ENCODE results near the gene EEFSEC. TPM values are rescaled to one million over a fixed set of nuclear protein-coding genes. Genes with fewer than 3 reads are reported as not detected.

Gene EEFSEC
- total and polyA plus RNA-seq, 2 experiments from 2014 or later = 10.1 to 16.2 TPM

GRCh38 chr3:128214056-128214455, 60.8 kb downstream of the EEFSEC start:
- peaks cover 20% of the 10 kb centered on the region for H3K4me1 Mint-ChIP-seq
- peaks cover 11% of the 10 kb centered on the region for H3K4me1 ChIP-seq (ENCODE audit: insufficient read depth)
- no peaks in the 10 kb centered on the region for H3K36me3 Mint-ChIP-seq (ENCODE audit: low read depth)

More at GRCh38 chr3:128214056-128214455, 60.8 kb downstream of the EEFSEC start:
- Histone ChIP-seq H4K20me1 (replicated peaks; ENCODE audit: insufficient read depth) (peaks cover 7% of the 10 kb centered on the region; the same call in 1 of the 2 replicates), H3K79me2 (replicated peaks; ENCODE audit: insufficient read depth) (no peaks in the 10 kb centered on the region), H3K9me2 (ENCODE audit: insufficient read depth) (no peaks in the 10 kb centered on the region), H3K27ac (ENCODE audit: low read depth) (no peak overlapping the region), H3K4me3 (no peak overlapping the region), H3K4me2 (no peak overlapping the region), H2AFZ (no peak overlapping the region), H3K27me3 (ENCODE audit: insufficient read depth) (no peaks in the 10 kb centered on the region), H3K36me3 (ENCODE audit: insufficient read depth) (no peaks in the 10 kb centered on the region), H3F3A (replicated peaks; ENCODE audit: low read depth) (no peaks in the 10 kb centered on the region)
- H3K27me3 Mint-ChIP-seq (ENCODE audit: insufficient read depth, low read depth, poor library complexity) = peaks cover 7% of the 10 kb centered on the region
- TF ChIP-seq EZH2 (IDR thresholded peaks at IDR 0.05; ENCODE audit: low read depth, unreplicated experiment) (no peak), ZNF114 (CRISPR knock-in tag; IDR thresholded peaks at IDR 0.05) (no peak), JUNB (IDR thresholded peaks at IDR 0.05; ENCODE audit: unreplicated experiment) (no peak), ZNF462 (CRISPR knock-in tag; IDR thresholded peaks at IDR 0.05) (no peak), STAT1 (IDR thresholded peaks at IDR 0.05; ENCODE audit: unreplicated experiment) (no peak)
- ATAC-seq (no peak), DNase-seq (ENCODE audit: low spot score) (no peak)
- no peak overlapping the region for H3K4me3 Mint-ChIP-seq
- no peak overlapping the region for H3K27ac Mint-ChIP-seq
- no peaks in the 10 kb centered on the region for H3K9me3 Mint-ChIP-seq
